HUDEP-2 (cell line): ENCODE data around the gene FAM20A.
A peak's percentile ranks its signal among the peaks of the same experiment; 100 is the strongest.
"Not testable (repeated sequence)": the region's sequence is repeated elsewhere in the genome, so short reads cannot be mapped to it uniquely, and the experiment has no call there.

ENCODE experiments used
- DNase-seq, 76 experiments: peaks; one replicate each; lab custom pipeline; 2025; ENCODE audit not compliant: unreplicated experiment in 76 of 76; lab: John Stamatoyannopoulos, UW

Gene FAM20A

GRCh38 chr17:68533887-68534694 lies 67.1 kb downstream of the FAM20A start:
- DNase-seq, result no peak

DNA sequence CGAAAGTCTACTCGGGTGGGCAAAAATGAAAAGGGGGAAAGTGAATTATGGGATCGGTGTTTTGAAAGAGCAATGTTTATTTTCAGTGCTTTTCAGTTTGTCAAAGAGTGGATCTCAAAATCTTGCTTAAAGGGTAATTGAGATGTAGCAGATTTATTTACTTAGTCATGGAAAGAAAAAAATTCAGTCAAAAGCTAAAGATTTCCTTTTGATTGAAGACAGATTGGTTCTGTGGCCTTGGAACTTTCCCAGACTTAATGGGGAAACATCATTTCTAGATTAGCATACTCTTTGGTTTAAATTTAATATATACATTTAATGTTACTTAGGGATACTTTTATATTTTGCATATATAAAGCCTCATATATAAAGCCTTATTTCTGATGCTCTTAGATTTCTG lies 68.3 kb downstream of the FAM20A start:
- DNase-seq, result no peak

- no peak for DNase-seq
Observed at GRCh38 chr17:68531252-68531651, 69.9 kb downstream of the FAM20A start.

GRCh38 chr17:68527314-68527713 lies 73.9 kb downstream of the FAM20A start:
- no peak for DNase-seq

DNA sequence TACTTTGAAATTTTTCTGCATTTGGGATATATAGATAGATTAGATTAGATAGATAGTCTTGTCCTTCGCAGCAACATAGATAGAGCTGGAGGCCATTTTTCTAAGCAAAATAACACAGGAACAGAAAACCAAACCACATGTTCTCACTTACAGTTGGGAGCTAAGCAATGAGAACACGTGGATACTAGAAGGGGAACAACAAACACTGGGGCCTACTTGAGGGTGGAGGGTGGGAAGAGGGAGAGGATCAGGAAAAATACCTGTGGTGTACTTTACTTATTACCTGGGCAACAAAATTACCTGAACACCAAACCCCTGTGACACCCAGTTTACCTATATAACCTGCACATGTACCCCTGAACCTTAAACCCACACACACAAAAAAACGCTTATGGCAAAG lies 74.6 kb downstream of the FAM20A start:
- no peak for DNase-seq

GRCh38 chr17:68522266-68522665 lies 78.9 kb downstream of the FAM20A start:
- DNase-seq, result no peak

GRCh38 chr17:68519911-68520310 lies 81.3 kb downstream of the FAM20A start:
- no peak for DNase-seq

DNA sequence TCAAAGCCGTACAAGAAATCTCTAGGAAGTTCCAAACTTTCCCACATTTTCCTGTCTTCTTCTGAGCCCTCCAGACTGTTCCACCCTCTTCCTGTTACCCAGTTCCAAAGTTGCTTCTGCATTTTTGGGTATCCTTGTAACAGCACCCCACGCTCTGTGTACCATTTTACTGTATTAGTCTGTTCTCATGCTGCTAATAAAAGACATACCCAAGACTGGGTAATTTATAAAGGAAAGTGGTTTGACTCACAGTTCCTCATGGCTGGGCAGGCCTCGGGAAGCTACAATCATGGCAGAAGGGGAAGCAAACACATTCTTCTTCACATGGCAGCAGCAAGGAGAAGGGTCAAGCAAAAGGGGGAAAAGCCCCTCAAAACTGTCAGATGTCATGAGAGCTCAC lies 82.1 kb downstream of the FAM20A start:
- DNase-seq, result not testable (repeated sequence)

GRCh38 chr17:68518063-68518815 lies 82.9 kb downstream of the FAM20A start:
- no peak for DNase-seq

DNA sequence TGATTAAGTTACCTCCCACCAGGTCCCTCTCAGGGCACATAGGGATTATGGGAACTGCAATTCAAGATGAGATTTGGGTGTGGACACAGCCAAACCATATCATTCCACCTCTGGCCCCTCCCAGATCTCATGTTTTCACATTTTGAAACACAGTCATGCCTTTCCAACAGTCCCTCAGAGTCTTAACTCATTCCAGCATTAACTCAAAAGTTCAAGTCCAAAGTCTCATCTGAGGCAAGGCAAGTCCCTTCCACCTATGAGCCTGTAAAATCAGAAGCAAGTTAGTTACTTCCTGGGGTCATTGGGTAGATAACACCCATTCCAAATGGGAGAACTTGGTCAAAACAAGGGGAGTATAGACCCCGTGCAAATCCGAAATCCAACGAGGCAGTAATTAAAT lies 83.6 kb downstream of the FAM20A start:
- DNase-seq, result not testable (repeated sequence)

DNA sequence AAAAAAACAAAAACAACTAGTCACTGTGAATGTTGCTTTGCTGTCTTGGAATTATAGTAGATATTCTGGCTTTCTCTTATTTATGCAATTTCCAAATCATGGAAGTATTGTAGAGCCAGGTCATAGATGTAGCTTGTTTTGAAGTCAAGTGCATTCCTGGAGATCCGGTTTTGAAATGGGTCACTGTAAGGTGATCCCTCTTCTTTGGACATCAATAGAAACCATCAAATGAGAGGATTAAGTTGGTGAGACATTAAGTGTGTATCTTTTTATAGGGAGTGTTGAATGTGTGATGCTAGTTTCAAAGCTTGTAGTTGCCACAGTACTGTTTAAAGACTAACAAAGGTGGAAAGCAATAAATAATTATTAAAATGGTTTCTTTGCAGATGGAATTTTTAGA lies 84.4 kb downstream of the FAM20A start:
- no peak for DNase-seq

DNA sequence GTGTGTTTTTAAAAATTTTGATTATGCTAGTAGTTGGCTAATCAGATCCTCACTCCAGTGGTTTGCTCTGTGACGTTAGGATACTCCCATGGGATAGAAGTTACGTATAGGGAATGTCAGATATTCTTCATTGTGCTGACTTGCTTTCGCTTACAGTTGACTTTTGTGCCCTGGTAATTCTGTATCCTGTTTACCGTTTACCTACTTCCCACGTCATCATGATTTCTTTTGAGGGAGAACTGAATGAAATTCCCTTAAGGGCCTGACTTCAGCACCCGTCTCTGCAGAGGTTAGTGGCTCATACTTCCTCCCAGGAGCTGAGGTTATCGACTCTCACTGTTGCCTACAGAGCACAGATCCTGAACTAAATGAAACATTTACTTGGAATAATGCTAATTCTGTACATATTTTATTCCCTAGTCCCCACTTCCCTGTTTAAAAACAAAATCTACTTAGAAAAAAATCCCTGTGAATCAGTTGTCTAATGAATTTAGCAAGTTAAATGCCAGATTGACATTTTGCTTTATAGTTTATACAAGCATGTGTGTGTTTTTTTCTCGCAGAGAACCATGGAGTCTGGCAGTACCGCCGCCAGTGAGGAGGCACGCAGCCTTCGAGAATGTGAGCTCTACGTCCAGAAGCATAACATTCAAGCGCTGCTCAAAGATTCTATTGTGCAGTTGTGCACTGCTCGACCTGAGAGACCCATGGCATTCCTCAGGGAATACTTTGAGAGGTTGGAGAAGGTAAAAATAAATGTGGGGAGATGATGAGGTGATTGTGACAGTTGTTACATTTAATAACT lies 86.1 kb downstream of the FAM20A start:
- DNase-seq, result no peak

GRCh38 chr17:68513932-68514331 lies 87.2 kb downstream of the FAM20A start:
- DNase-seq, result no peak

DNA sequence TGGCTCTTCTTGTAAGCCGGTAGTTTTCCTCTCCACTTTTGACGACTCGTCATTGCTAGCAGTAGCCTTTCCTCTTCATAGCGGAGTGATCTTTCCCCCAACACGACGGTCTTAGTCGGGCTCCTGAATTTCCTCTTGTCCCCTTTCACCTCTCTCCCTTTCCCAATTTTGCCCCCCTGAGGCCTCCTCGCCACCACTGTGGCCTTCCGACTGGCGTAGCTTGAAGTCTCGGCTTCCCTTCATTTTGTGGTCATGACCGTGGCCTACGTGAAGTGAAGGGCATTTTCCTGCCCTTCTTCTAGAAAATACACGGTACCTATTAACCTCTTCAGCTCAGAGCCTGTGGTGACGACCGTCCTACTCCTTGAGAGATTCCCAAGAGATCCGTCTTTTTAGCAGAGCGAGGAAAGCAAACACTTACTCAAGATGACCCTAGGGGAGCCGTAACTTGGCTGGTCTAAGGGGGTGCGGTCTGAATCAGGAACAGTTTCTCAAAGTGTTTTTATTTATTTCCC lies 88.2 kb downstream of the FAM20A start:
- peak in 2 of 76 experiments; percentile 6 to 24 for DNase-seq

- DNase-seq, result peak in 75 of 76 experiments; percentile 39 to 93 (median 79)
Observed at GRCh38 chr17:68512247-68512959, 88.8 kb downstream of the FAM20A start, which contains the start of gene PRKAR1A. Gene PRKAR1A (plus strand): TSS chr17:68512430. CDS start chr17:68515400, 2,970 bp downstream.

- peak in 53 of 76 experiments; percentile 10 to 75 (median 41) for DNase-seq
Observed at GRCh38 chr17:68511671-68512246, 89.4 kb downstream of the FAM20A start.

GRCh38 chr17:68511254-68511670 lies 89.9 kb downstream of the FAM20A start:
- DNase-seq, result peak in 11 of 76 experiments; percentile 5 to 57 (median 39)

- DNase-seq, result peak in 9 of 76 experiments; percentile 6 to 24 (median 15)
Observed at GRCh38 chr17:68509141-68510057, 91.8 kb downstream of the FAM20A start.

DNA sequence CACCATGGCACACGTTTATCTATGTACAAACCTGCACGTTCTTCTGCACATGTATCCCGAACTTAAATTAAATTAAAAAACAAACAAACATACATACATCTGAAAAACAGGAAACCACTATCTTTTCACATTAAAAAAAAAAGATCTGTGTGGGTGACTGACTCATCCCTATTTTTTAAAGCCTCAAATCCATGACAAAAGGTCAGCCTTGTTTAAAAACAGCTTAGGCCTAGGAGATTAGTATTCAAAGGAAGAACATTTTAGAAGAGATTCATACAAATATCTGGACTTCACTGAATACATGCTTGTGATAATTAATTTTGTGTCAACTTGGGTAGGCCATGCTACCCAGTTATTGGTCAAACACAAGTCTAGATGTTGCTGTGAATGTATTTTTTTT lies 93.6 kb downstream of the FAM20A start:
- DNase-seq, result no peak
